Loucy (cell line): ENCODE results near the gene SAP30L.

Source experiments
- H2AFZ ChIP-seq: fragments of 200-600 bp; sonication (generic); 2 replicates; pipeline ENCODE4 v1.6.0; 2016; ENCODE audit warnings: antibody characterized with exemption, mild to moderate bottlenecking, low read length, moderate library complexity
- H3F3A ChIP-seq: fragments of 200-600 bp; 2 replicates; pipeline ENCODE4 v1.6.0; 2016; ENCODE audit warnings: antibody characterized with exemption, low read depth, mild to moderate bottlenecking
- H3K27me3 ChIP-seq: fragments of 200-600 bp; sonication (generic); 2 replicates; pipeline ENCODE4 v1.6.1; 2014; ENCODE audit warnings: low read length, mild to moderate bottlenecking; ENCODE audit not compliant: insufficient read depth, poor library complexity, severe bottlenecking
- H3K36me3 ChIP-seq: fragments of 200-600 bp; sonication (generic); 2 replicates; pipeline ENCODE4 v1.6.1; 2016; ENCODE audit warnings: low read length; ENCODE audit not compliant: insufficient read depth
- H3K4me1 ChIP-seq: fragments of 200-600 bp; sonication (generic); 2 replicates; pipeline ENCODE4 v1.5.1; 2014; ENCODE audit warnings: low read length, mild to moderate bottlenecking; ENCODE audit not compliant: insufficient read depth, poor library complexity, severe bottlenecking
- H3K4me2 ChIP-seq: fragments of 200-600 bp; sonication (generic); 2 replicates; pipeline ENCODE4 v1.6.0; 2014; ENCODE audit warnings: antibody characterized with exemption, low read length, low read depth, mild to moderate bottlenecking; ENCODE audit not compliant: poor library complexity, severe bottlenecking
- H3K4me3 ChIP-seq: fragments of 200-600 bp; sonication (generic); 2 replicates; pipeline ENCODE4 v1.5.1; 2014; ENCODE audit warnings: low read length, mild to moderate bottlenecking, mixed read lengths; ENCODE audit not compliant: poor library complexity, severe bottlenecking
- H3K79me2 ChIP-seq: fragments of 200-600 bp; sonication (generic); 2 replicates; pipeline ENCODE4 v1.6.1; 2014; ENCODE audit warnings: low read length; ENCODE audit not compliant: insufficient read depth
- H3K9ac ChIP-seq: fragments of 200-600 bp; sonication (generic); 2 replicates; pipeline ENCODE4 v1.6.0; 2014; ENCODE audit warnings: mild to moderate bottlenecking, low read depth, low read length, moderate library complexity; ENCODE audit not compliant: poor library complexity, severe bottlenecking
- H3K9me2 ChIP-seq: fragments of 200-600 bp; sonication (generic); replicated peaks from 2 replicates; pipeline ENCODE4 v1.6.1; 2016; ENCODE audit warnings: low read depth, low read length, mixed read lengths
- H3K9me3 ChIP-seq: fragments of 200-600 bp; sonication (generic); 2 replicates; pipeline ENCODE4 v1.6.1; 2014; ENCODE audit warnings: mild to moderate bottlenecking, antibody characterized with exemption, low read length, low read depth; ENCODE audit not compliant: insufficient read depth
- H4K20me1 ChIP-seq: fragments of 200-600 bp; sonication (generic); 2 replicates; pipeline ENCODE4 v1.6.0; 2014; ENCODE audit warnings: antibody characterized with exemption, low read length, mild to moderate bottlenecking; ENCODE audit not compliant: insufficient read depth, poor library complexity, severe bottlenecking
- EZH2phosphoT487 ChIP-seq: fragments of 200-600 bp; IDR thresholded peaks from 2 replicates; pipeline ENCODE4 v1.6.1; 2018; ENCODE audit warnings: antibody characterized with exemption, mild to moderate bottlenecking, moderate library complexity, borderline replicate concordance
- TF ChIP-seq, protein P1 (sequence below): fragments of 200-600 bp; sonication (generic); conservative IDR thresholded peaks from 2 replicates; pipeline ENCODE4 v1.5.1; 2014; ENCODE audit warnings: mild to moderate bottlenecking, antibody characterized with exemption, low read length

The SAP30L gene

DNA sequence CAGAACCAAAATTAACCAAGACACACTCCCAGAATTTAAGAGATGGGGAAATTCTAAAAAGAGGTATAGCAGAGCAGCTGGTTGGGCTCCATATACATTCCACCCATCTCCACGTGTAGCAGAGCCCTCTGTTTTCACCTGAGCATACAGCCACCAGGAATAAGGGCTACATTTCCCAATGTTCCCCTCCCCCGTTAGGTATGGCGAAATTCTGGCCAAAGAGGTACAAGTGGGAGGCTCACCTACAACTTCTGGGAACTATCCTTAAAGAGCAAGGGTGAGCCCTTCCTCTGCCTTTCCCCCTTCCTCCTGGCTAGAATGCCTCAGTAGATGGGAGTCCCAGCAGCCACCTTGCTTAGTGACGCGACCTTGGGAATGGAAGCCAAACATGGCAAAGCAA, 5.3 kb upstream of the SAP30L start:
- no peaks in the 10 kb centered on the region for H3K36me3 ChIP-seq
- TF ChIP-seq, protein P1, sequence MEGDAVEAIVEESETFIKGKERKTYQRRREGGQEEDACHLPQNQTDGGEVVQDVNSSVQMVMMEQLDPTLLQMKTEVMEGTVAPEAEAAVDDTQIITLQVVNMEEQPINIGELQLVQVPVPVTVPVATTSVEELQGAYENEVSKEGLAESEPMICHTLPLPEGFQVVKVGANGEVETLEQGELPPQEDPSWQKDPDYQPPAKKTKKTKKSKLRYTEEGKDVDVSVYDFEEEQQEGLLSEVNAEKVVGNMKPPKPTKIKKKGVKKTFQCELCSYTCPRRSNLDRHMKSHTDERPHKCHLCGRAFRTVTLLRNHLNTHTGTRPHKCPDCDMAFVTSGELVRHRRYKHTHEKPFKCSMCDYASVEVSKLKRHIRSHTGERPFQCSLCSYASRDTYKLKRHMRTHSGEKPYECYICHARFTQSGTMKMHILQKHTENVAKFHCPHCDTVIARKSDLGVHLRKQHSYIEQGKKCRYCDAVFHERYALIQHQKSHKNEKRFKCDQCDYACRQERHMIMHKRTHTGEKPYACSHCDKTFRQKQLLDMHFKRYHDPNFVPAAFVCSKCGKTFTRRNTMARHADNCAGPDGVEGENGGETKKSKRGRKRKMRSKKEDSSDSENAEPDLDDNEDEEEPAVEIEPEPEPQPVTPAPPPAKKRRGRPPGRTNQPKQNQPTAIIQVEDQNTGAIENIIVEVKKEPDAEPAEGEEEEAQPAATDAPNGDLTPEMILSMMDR: no peak
- TF ChIP-seq EZH2phosphoT487: no peak
- H4K20me1 ChIP-seq: no peaks in the 10 kb centered on the region
- H3K9ac ChIP-seq: no peak overlapping the region
- H2AFZ ChIP-seq: no peak overlapping the region
- no peaks in the 10 kb centered on the region for H3K9me3 ChIP-seq
- H3K9me2 ChIP-seq: no peaks in the 10 kb centered on the region
- H3K4me3 ChIP-seq: no peak overlapping the region
- H3K4me2 ChIP-seq: no peak overlapping the region
- H3K27me3 ChIP-seq: no peaks in the 10 kb centered on the region
- no peaks in the 10 kb centered on the region for H3K4me1 ChIP-seq
- no peaks in the 10 kb centered on the region for H3F3A ChIP-seq
- peaks cover 15% of the 10 kb centered on the region; the same call in 1 of the 2 replicates for H3K79me2 ChIP-seq

DNA sequence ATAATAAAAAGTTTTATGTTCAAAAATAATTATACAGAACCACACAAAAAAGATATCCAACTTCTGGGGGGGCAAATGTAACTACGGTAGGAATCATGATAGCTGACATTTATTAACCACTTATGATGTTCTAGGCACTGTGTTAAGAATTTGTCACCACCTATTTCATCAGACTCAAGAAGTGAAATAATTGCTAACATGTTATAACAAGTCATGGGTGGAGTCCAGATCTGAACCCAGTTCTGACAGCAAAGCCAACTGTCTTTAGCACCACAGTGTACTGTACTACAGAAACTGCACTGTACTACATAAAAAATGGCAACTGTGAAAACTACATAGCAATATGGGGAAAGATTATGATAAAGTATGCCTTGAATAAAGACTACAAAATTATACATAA, 3.0 kb upstream of the SAP30L start:
- Histone ChIP-seq H3K4me1 (peaks cover 3% of the 10 kb centered on the region), H3K4me2 (no peak overlapping the region), H3K27me3 (no peaks in the 10 kb centered on the region), H3K9me3 (no peaks in the 10 kb centered on the region), H3F3A (no peaks in the 10 kb centered on the region), H4K20me1 (peaks cover 9% of the 10 kb centered on the region), H3K9me2 (no peaks in the 10 kb centered on the region), H3K36me3 (no peaks in the 10 kb centered on the region), H3K9ac (no peak overlapping the region), H3K4me3 (no peak overlapping the region), H2AFZ (no peak overlapping the region), H3K79me2 (peaks cover 33% of the 10 kb centered on the region)
- no peak for TF ChIP-seq EZH2phosphoT487
- TF ChIP-seq, protein P1: no peak

DNA sequence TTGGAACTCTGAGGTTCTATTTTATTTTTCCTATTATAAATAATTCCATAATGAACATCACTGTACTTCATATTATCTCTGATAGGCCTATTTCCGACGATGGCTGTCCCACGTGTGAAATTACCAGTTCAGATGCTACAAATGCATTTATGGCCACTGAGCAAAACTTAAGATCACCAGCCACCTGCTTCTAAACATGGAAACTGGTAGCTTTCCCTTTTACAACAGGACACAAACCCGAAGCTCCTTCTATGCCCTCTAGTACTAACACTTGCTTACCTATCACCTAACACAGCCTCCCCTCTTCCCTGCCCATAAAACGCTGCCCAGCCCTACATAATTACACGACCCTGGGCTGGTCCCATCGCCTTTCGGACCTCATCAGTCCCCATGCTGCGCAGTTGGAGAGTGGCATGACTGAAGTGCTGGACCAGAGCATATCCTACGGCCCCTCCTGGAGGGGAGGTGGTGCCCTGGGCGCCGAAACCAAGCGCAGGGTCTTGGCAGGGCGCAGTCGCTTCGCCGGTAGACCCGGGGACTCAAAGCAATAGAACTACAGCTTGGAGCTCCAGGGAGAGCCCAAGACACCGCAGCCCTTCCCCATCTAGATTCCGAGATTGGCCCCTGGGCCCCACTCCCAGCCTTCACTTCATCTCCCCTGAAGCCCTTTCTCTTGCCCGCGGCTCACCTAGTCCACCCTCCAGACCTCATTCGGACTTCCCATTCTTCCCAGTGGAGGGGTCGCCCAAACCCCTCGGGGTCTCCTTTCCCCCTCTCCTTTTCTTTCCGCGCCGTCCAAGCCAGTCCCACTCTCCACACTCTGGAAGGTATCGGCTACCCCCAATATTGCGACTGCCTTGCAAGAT, 1.0 kb upstream of the SAP30L start:
- Histone ChIP-seq H3K4me3 (peak overlapping the region; percentile 83), H3K79me2 (peaks cover 51% of the 10 kb centered on the region), H2AFZ (peak overlapping the region; percentile 50), H3K27me3 (no peaks in the 10 kb centered on the region), H3K36me3 (no peaks in the 10 kb centered on the region), H3K9ac (peak overlapping the region; percentile 77), H3K9me2 (no peaks in the 10 kb centered on the region), H3K4me1 (peaks cover 19% of the 10 kb centered on the region), H3K9me3 (no peaks in the 10 kb centered on the region), H3K4me2 (peak overlapping the region; percentile 88), H4K20me1 (peaks cover 25% of the 10 kb centered on the region), H3F3A (no peaks in the 10 kb centered on the region)
- TF ChIP-seq, protein P1: no peak
- no peak for TF ChIP-seq EZH2phosphoT487
